ENCODE measurements around the gene STARD3. TPM values are rescaled to one million over a fixed set of nuclear protein-coding genes. Genes with fewer than 3 reads are reported as not detected.

The STARD3 gene
- total and polyA plus RNA-seq, 2 of the 13 experiments (the other 11 are each of a cell fraction or from before 2014, with no cell fraction given) = 34.6 to 100 TPM

DNA sequence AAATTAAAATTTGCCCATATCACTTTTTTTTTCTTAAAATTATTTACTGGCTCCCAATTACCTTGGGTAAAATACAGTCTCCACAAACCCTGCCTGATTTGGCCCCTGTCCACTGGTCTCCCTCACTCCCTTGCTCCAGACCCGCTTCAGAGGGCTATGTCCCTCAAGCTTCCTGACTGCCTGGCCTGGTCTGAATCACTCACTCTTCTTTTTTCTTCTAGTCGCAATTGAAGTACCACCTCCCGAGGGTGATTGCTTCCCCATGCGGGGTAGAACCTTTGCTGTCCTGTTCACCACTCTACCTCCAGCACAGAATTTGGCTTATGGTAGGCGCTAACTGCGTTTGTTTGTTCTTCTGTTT is 51.5 kb downstream of the STARD3 start:
- no peaks in the 10 kb centered on the region; a peak in 1 of 5 replicates for H3K27me3 ChIP-seq (ENCODE audit: control insufficient read depth in 1 of 2, insufficient read depth in 2 of 2, low read length in 2 of 2)
- no peaks in the 10 kb centered on the region for H3K9me3 ChIP-seq (ENCODE audit: low read length)
- FAIRE-seq (no peak), DNase-seq (ENCODE audit: low spot score) (no peak), ATAC-seq (peak; percentile 20)
- POLR2A ChIA-PET = interaction anchor here (0.9 to 4.9 kb wide), 17 partner anchors 8 to 488 kb away, joined by 3 to 118 read pairs (median 7); partner anchors contain the start of genes CDK12, ERBB2, MIEN1 and PNMT
- CTCF ChIA-PET (ENCODE audit: low intra/inter-chr PET ratio, low total read pairs) = interaction anchor here (0.6 kb wide), 1 partner anchor 33 kb away, joined by 4 read pairs; no protein-coding TSS in a partner anchor
- peak overlapping the region; percentile 94 for H3K4me2 ChIP-seq (ENCODE audit: low read depth, low read length)
- no TSS peak for BruUV-seq (replicated peaks)
- intact Hi-C loops (cut with micrococcal nuclease; ENCODE audit: unreplicated experiment) (no loop called here), in situ Hi-C loops (cut with HindIII; ENCODE audit: extremely low pct_ligation_motif_present, low pct_unique_long_range_greater_than_20kb) (no loop called here)
- peak overlapping the region; percentile 88 for H3K27ac ChIP-seq (ENCODE audit: extremely low read length, insufficient read depth, low read length)
- H3K79me2 ChIP-seq (ENCODE audit: insufficient read depth, low read length) = no peaks in the 10 kb centered on the region
- H3K4me3 ChIP-seq (replicated peaks in 1 of 3; ENCODE audit: insufficient read depth in 1 of 3, low read depth in 2 of 3, low read length in 3 of 3) = peak overlapping the region; percentile 72 to 76 (median 74)
- peak overlapping the region; percentile 83 for H3K9ac ChIP-seq (ENCODE audit: insufficient read depth, low read depth, low read length)
- WGBS (ENCODE audit: low lambda C conversion rate) = 5% methylated on average over 6 of the region's 6 CpGs
- H2AFZ ChIP-seq (ENCODE audit: low read length) = no peak overlapping the region
- H3K36me3 ChIP-seq (replicated peaks in 1 of 2; ENCODE audit: control insufficient read depth in 1 of 2, insufficient read depth in 2 of 2, low read length in 2 of 2) = peaks cover 0 to 2% of the 10 kb centered on the region in 2 experiments; a peak in 2 of 5 replicates
- no peaks in the 10 kb centered on the region for H4K20me1 ChIP-seq (ENCODE audit: insufficient read depth, low read length)
- H3K4me1 ChIP-seq (ENCODE audit: insufficient read depth, low read length) = peaks cover 36% of the 10 kb centered on the region
- TF ChIP-seq ZNF318 (CRISPR knock-in tag; IDR thresholded peaks at IDR 0.05) (0 out of 2 replicates have a peak, but pooled peaks have one; percentile 42), MEIS1 (CRISPR knock-in tag; IDR thresholded peaks at IDR 0.05; ENCODE audit: borderline replicate concordance) (0 out of 2 replicates have a peak, but pooled peaks have one; percentile 8), ZBTB42 (CRISPR knock-in tag; IDR thresholded peaks at IDR 0.05) (peak; percentile 53; the same call in 1 of the 2 replicates), PAX8 (CRISPR knock-in tag; IDR thresholded peaks at IDR 0.05; ENCODE audit: borderline replicate concordance) (0 out of 2 replicates have a peak, but pooled peaks have one; percentile 69), SAP130 (CRISPR knock-in tag; IDR thresholded peaks at IDR 0.05; ENCODE audit: low read depth) (0 out of 2 replicates have a peak, but pooled peaks have one; percentile 9), ZNF577 (CRISPR knock-in tag; IDR thresholded peaks at IDR 0.05; ENCODE audit: borderline replicate concordance, low read depth) (0 out of 2 replicates have a peak, but pooled peaks have one; percentile 50), ZMAT3 (CRISPR knock-in tag; conservative IDR thresholded peaks at IDR 0.05) (peak; percentile 20; the same call in 1 of the 2 replicates), CAMTA2 (CRISPR knock-in tag; IDR thresholded peaks at IDR 0.05; ENCODE audit: borderline replicate concordance) (no peak), PITX1 (CRISPR knock-in tag; IDR thresholded peaks at IDR 0.05) (no peak), SMARCC2 (IDR thresholded peaks at IDR 0.05) (no peak), SMAD1 (CRISPR knock-in tag; IDR thresholded peaks at IDR 0.05; ENCODE audit: borderline replicate concordance, low read depth) (0 out of 2 replicates have a peak, but pooled peaks have one; percentile 42), KLF13 (CRISPR knock-in tag; IDR thresholded peaks at IDR 0.05) (no peak)
- TF ChIP-seq, protein P1, sequence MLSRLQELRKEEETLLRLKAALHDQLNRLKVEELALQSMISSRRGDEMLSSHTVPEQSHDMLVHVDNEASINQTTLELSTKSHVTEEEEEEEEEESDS (CRISPR knock-in tag; IDR thresholded peaks at IDR 0.05; ENCODE audit: borderline replicate concordance) = 0 out of 2 replicates have a peak, but pooled peaks have one; percentile 7
- TF ChIP-seq, protein P2, sequence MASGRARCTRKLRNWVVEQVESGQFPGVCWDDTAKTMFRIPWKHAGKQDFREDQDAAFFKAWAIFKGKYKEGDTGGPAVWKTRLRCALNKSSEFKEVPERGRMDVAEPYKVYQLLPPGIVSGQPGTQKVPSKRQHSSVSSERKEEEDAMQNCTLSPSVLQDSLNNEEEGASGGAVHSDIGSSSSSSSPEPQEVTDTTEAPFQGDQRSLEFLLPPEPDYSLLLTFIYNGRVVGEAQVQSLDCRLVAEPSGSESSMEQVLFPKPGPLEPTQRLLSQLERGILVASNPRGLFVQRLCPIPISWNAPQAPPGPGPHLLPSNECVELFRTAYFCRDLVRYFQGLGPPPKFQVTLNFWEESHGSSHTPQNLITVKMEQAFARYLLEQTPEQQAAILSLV (CRISPR knock-in tag; IDR thresholded peaks at IDR 0.05; ENCODE audit: borderline replicate concordance) = no peak

Measured in HepG2 (cell line).